Body of pancreas (tissue), 4 donors: ENCODE results near the gene TMEM232. TPM values are rescaled to one million over a fixed set of nuclear protein-coding genes. Genes with fewer than 3 reads are reported as not detected.

Experiments used
- ATAC-seq: fragments of 150-250 bp; one replicate; pipeline ENCODE4 v1.9.1; 2016
- DNase-seq, 4 donors: peaks; one replicate each; pipeline ENCODE4 v3.0.0-alpha.2; 2019
- H3K27ac ChIP-seq, 4 donors: fragments of 200-600 bp; sonication (generic); 1 replicate in 3 of 4; 2 replicates in 1 of 4; pipeline versions ENCODE4 v1.5.1 to v1.6.1; 2016 to 2019; ENCODE audit warnings: mild to moderate bottlenecking in 1 of 4, mixed read lengths in 1 of 4, moderate library complexity in 1 of 4
- H3K27me3 ChIP-seq, 2 donors: fragments of 200-600 bp; sonication (generic); one replicate each; pipeline ENCODE4 v1.6.0; 2016; ENCODE audit warnings: mild to moderate bottlenecking in 1 of 2
- H3K36me3 ChIP-seq, 2 donors: fragments of 200-600 bp; sonication (generic); replicated peaks in 1 of 2; 2 replicates each; pipeline ENCODE4 v1.5.1; 2016; ENCODE audit warnings: low read depth in 2 of 2; ENCODE audit not compliant: insufficient read depth in 1 of 2
- H3K4me1 ChIP-seq: fragments of 200-600 bp; sonication (generic); one replicate; pipeline ENCODE4 v1.6.0; 2016
- H3K4me3 ChIP-seq, 2 donors: fragments of 200-600 bp; sonication (generic); 1 replicate in 1 of 2; 2 replicates in 1 of 2; pipeline ENCODE4 v1.5.1; 2016 to 2019
- H3K9me3 ChIP-seq, 3 donors: fragments of 200-600 bp; sonication (generic); 1 replicate in 2 of 3; 2 replicates in 1 of 3; pipeline ENCODE4 v1.5.1; 2016
- POLR2A ChIP-seq, 3 donors: fragments of 450-650 bp; IDR thresholded peaks; one replicate each; pipeline ENCODE4 v1.6.1; 2016; ENCODE audit warnings: antibody characterized with exemption in 3 of 3, mild to moderate bottlenecking in 2 of 3
- WGBS, 2 donors: methylation state at CpG; one replicate each; pipeline ENCODE4 v1.1.5; 2017; 5-methylcytosine and 5-hydroxymethylcytosine counted together
- intact Hi-C: fragments of 100-400 bp; cut with DNase I; formaldehyde crosslinking; loops from one replicate; pipeline ENCODE4 v1.15.1; 2023
- total RNA-seq, 2 donors: library from RNA; depleted of rRNA; stranded (reverse); fragments of >200 nt; gene quantifications; one replicate each; pipeline ENCODE4 v1.1.0, GENCODE V29; 2016
- TF ChIP-seq, protein P1 (sequence below), 7 experiments: fragments of 450-650 bp in 4 of 7; fragments of 200-600 bp in 3 of 7; sonication (generic) in 3 of 7; IDR thresholded peaks; one replicate each; pipeline ENCODE4 v1.5.1; 2016 to 2019; ENCODE audit warnings: antibody characterized with exemption in 7 of 7

TMEM232 gene
- total RNA-seq, 2 donors from 2014 or later = 1.3 to 3.1 TPM

DNA sequence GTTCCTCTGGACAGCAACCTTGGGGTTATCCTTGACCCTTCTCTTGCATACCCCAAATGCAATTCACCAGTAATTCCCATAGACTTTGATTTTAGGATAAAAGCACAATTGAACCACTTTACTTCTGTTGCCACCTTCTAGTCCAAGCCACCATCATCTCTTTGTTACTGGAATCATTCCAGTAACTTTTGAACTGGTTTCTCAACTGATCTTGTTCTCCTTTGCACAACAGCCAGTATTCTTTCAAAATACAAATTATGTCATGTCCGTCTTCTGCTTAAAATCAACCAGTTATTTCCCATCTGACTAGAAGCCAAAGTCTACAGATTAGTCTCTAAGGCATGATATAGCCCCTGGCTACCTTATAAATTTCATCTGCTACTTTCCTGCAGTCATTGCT lies 33.7 kb upstream of the TMEM232 start:
- no peak for ATAC-seq
- no peaks in the 10 kb centered on the region for H3K27me3 ChIP-seq
- no peak overlapping the region for H3K27ac ChIP-seq
- no peaks in the 10 kb centered on the region for H3K9me3 ChIP-seq
- TF ChIP-seq, protein P1, sequence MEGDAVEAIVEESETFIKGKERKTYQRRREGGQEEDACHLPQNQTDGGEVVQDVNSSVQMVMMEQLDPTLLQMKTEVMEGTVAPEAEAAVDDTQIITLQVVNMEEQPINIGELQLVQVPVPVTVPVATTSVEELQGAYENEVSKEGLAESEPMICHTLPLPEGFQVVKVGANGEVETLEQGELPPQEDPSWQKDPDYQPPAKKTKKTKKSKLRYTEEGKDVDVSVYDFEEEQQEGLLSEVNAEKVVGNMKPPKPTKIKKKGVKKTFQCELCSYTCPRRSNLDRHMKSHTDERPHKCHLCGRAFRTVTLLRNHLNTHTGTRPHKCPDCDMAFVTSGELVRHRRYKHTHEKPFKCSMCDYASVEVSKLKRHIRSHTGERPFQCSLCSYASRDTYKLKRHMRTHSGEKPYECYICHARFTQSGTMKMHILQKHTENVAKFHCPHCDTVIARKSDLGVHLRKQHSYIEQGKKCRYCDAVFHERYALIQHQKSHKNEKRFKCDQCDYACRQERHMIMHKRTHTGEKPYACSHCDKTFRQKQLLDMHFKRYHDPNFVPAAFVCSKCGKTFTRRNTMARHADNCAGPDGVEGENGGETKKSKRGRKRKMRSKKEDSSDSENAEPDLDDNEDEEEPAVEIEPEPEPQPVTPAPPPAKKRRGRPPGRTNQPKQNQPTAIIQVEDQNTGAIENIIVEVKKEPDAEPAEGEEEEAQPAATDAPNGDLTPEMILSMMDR (IDR thresholded peaks at IDR 0.05) = no peak
- TF ChIP-seq POLR2A (IDR thresholded peaks at IDR 0.05) = no peak
- DNase-seq = no peak
- H3K4me3 ChIP-seq = no peak overlapping the region
- intact Hi-C loops = no loop called here
- H3K36me3 ChIP-seq = peaks cover 0 to 18% of the 10 kb centered on the region in 2 donors
- H3K4me1 ChIP-seq = no peaks in the 10 kb centered on the region
- 79% methylated on average over 1 of the region's 1 CpG for WGBS, 2 donors

DNA sequence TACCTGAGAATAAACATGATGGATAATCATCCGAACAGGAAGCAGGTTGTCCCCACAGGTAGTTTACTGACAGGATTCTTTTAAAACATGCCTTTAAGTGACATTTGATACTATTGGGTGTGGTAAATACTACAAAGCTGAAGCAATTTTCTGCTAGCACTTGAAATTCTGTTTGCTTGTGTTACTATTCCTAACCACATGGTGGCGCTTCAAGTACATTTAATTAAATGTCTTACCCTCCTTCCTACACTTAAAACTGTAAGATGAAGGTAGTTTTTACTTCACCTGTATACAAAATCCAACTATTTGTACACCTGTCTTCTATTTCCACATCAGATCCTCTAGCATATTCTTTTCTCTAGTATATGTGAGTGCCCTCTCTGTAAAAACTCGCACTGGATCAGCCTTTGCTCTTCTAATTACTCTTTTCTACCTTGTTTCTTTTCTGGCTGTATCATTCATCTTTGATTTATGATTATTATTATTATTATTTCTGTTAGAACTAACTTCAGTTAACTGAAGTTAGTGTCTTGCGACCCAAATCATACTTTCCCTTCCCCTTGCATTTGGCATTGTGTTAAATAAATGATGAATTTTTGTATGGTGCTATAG lies 30.8 kb upstream of the TMEM232 start:
- DNase-seq (peak in 2 of 4 donors; percentile 4 to 26), ATAC-seq (no peak)
- WGBS, 2 donors = 47 to 50% methylated on average over 4 of the region's 4 CpGs
- Histone ChIP-seq H3K4me3 (no peak overlapping the region), H3K4me1 (no peaks in the 10 kb centered on the region), H3K27me3 (no peaks in the 10 kb centered on the region), H3K36me3 (peaks cover 0 to 13% of the 10 kb centered on the region in 2 donors), H3K27ac (no peak overlapping the region), H3K9me3 (no peaks in the 10 kb centered on the region)
- intact Hi-C loops = no loop called here
- TF ChIP-seq POLR2A (IDR thresholded peaks at IDR 0.05) = no peak
- TF ChIP-seq, protein P1 (IDR thresholded peaks at IDR 0.05) = peak; percentile 31 to 58 (median 47)

DNA sequence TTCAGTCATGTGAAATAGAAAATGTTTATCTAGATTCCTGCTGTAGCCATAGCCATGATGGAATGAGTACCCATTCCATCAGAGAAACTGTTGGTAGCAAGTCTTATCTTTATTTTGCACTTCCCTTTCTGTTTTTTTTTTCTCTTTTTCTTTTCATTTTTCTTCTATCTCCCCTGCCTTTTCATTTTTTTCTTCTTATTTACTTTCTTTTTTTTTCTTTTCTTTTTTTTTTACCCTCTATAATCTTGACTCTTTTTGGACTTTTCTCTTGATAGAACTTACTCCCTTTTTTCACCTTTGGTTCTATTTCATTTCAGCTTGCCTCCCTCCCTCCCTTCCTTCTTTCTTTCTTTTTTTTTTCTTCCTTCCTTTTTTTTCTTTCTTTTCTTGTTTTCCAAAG lies 27.7 kb upstream of the TMEM232 start:
- ATAC-seq = no peak
- no peak overlapping the region for H3K4me3 ChIP-seq
- H3K27ac ChIP-seq = no peak overlapping the region
- peaks cover 0 to 4% of the 10 kb centered on the region in 2 donors for H3K36me3 ChIP-seq
- no peaks in the 10 kb centered on the region for H3K27me3 ChIP-seq
- DNase-seq = no peak
- TF ChIP-seq, protein P1 (IDR thresholded peaks at IDR 0.05) = no peak
- no peak for TF ChIP-seq POLR2A (IDR thresholded peaks at IDR 0.05)
- intact Hi-C loops = no loop called here
- H3K4me1 ChIP-seq = no peaks in the 10 kb centered on the region
- no peaks in the 10 kb centered on the region for H3K9me3 ChIP-seq

DNA sequence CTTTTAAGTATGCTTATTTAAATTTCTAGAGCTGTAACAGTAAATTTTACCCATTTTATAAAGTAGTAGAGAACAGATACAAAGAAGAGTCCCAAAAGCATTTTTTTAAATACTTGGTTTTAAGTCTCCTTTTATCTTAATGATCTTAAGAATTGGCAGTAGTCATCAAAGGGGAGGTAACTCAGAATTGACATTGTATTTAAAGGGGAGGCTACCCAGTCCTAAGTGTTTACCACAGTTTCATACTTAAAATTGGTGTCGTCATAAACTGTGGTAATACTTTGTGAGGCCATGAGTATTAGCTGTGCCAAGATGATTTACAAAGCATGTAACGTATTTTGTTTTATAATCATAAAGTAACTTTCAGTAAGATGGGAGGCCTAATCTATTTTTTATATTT lies 27.1 kb upstream of the TMEM232 start:
- H3K27ac ChIP-seq = no peak overlapping the region
- TF ChIP-seq POLR2A (IDR thresholded peaks at IDR 0.05) = no peak
- TF ChIP-seq, protein P1 (IDR thresholded peaks at IDR 0.05) = no peak
- H3K36me3 ChIP-seq = peaks cover 3 to 4% of the 10 kb centered on the region in 2 donors
- H3K4me1 ChIP-seq = no peaks in the 10 kb centered on the region
- no peak for DNase-seq
- H3K4me3 ChIP-seq = no peak overlapping the region
- H3K27me3 ChIP-seq = no peaks in the 10 kb centered on the region
- intact Hi-C loops = no loop called here
- WGBS, 2 donors = 85 to 97% methylated on average over 2 of the region's 2 CpGs
- H3K9me3 ChIP-seq = no peaks in the 10 kb centered on the region
- ATAC-seq = no peak

DNA sequence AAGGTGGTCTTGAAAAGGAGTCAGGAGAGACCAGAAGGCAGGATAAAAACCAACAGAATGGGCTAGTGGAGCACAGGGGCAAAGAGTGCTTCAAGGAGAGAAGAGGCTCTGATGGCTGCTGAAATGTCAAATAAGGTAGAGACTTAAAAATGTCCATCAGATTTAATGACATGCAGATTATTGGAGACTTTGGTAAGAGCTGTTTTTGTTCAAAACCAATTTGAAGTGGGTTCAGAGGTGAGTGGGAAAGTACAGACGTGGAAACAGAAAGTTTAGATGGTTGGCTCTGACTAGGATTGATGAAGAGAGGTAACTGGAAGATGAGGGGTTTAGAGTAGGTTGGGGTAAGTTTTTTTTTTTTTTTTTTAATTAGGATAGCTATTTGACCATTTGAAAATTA lies 26.5 kb upstream of the TMEM232 start:
- Histone ChIP-seq H3K36me3 (peaks cover 5 to 6% of the 10 kb centered on the region in 2 donors), H3K27me3 (no peaks in the 10 kb centered on the region), H3K4me1 (no peaks in the 10 kb centered on the region), H3K9me3 (no peaks in the 10 kb centered on the region), H3K4me3 (no peak overlapping the region), H3K27ac (no peak overlapping the region)
- no peak for TF ChIP-seq POLR2A (IDR thresholded peaks at IDR 0.05)
- TF ChIP-seq, protein P1 (IDR thresholded peaks at IDR 0.05) = no peak
- no peak for DNase-seq
- intact Hi-C loops = no loop called here
- 69 to 72% methylated on average over 1 of the region's 1 CpG for WGBS, 2 donors
- ATAC-seq = no peak
